ENCODE data around the gene SFTPB.

SFTPB gene

GRCh38 chr2:85611705-85612587 is 56.1 kb downstream of the SFTPB start, which contains the start of gene C2orf68:
Gene C2orf68 (minus strand): TSS chr2:85612066. CDS start chr2:85611984, 82 bp downstream.
- DNase-seq (ENCODE audit: low read depth): peak; percentile 81

DNA sequence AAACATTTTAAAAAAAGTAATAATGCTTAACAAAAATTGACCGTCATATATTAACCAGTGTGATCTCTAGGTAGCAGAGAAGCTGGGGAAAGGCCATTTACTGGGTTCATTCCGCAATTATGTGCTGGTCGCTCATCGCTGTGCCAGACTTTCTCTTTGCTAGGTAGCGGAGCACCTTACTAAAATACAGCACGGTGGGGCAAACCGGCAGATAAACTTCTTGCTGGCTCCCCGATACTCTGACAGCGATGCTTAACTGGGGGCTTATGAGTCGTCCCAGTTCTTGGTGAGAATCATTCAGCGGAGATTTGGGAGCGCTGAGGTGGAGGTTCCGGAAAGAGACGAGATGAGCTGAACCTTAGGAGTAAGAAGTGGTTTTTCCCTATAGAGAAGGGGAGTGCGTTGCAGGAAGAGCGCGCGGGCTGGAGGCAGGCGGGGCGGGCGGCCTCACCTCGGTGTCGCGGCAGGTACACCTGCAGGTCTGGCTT is 56.7 kb downstream of the SFTPB start:
- no peak for DNase-seq (ENCODE audit: low read depth)

Data from stimulated activated CD8-positive, alpha-beta memory T cell treated with anti-CD3 and anti-CD28 coated beads, Interleukin-4, amount 100 ng/mL, for 24 hours (primary cell).